KMS-11 (cell line): ENCODE measurements around the gene TRIM52.
A peak's percentile ranks its signal among the peaks of the same experiment; 100 is the strongest.

Experiments used
- H2AFZ ChIP-seq: fragments of 200-600 bp; sonication (generic); 2 replicates; pipeline ENCODE4 v1.6.1; 2016; ENCODE audit warnings: antibody characterized with exemption, mixed run types, low read depth
- H3K27ac ChIP-seq: fragments of 200-600 bp; sonication (generic); 2 replicates; pipeline ENCODE4 v1.6.1; 2016; ENCODE audit warnings: mild to moderate bottlenecking, mixed run types
- H3K27me3 ChIP-seq: fragments of 200-600 bp; sonication (generic); 2 replicates; pipeline ENCODE4 v1.6.1; 2017; ENCODE audit warnings: mild to moderate bottlenecking, low read depth, mixed run types, moderate library complexity; ENCODE audit not compliant: insufficient read depth
- H3K36me3 ChIP-seq: fragments of 200-600 bp; sonication (generic); 2 replicates; pipeline ENCODE4 v1.6.1; 2017; ENCODE audit warnings: mild to moderate bottlenecking, mixed run types; ENCODE audit not compliant: insufficient read depth
- H3K4me1 ChIP-seq: fragments of 200-600 bp; sonication (generic); 2 replicates; pipeline ENCODE4 v1.6.1; 2016; ENCODE audit warnings: mild to moderate bottlenecking, low read depth, mixed run types; ENCODE audit not compliant: poor library complexity, severe bottlenecking
- H3K4me2 ChIP-seq: fragments of 200-600 bp; sonication (generic); 2 replicates; pipeline ENCODE4 v1.7.0; 2016; ENCODE audit warnings: mild to moderate bottlenecking, mixed run types
- H3K4me3 ChIP-seq: fragments of 200-600 bp; sonication (generic); IDR thresholded peaks from 2 replicates; pipeline ENCODE4 v1.6.1; 2017; ENCODE audit warnings: low read depth, low read length, mixed read lengths; ENCODE audit not compliant: insufficient read depth
- H3K79me2 ChIP-seq: fragments of 200-600 bp; sonication (generic); 2 replicates; pipeline ENCODE4 v1.6.1; 2016; ENCODE audit warnings: low read depth, mixed run types; ENCODE audit not compliant: insufficient read depth
- H3K9ac ChIP-seq: fragments of 200-600 bp; sonication (generic); 2 replicates; pipeline ENCODE4 v1.6.1; 2016; ENCODE audit warnings: mild to moderate bottlenecking, mixed run types
- H4K20me1 ChIP-seq: fragments of 200-600 bp; sonication (generic); 2 replicates; pipeline ENCODE4 v1.6.1; 2016; ENCODE audit warnings: mild to moderate bottlenecking, mixed run types; ENCODE audit not compliant: insufficient read depth
- TF ChIP-seq, protein P1 (sequence below): fragments of 200-600 bp; sonication (generic); conservative IDR thresholded peaks from 2 replicates; pipeline ENCODE4 v1.6.1; 2017; ENCODE audit warnings: low read depth, mild to moderate bottlenecking, antibody characterized with exemption, low read length, moderate library complexity, mixed read lengths

TRIM52 gene

DNA sequence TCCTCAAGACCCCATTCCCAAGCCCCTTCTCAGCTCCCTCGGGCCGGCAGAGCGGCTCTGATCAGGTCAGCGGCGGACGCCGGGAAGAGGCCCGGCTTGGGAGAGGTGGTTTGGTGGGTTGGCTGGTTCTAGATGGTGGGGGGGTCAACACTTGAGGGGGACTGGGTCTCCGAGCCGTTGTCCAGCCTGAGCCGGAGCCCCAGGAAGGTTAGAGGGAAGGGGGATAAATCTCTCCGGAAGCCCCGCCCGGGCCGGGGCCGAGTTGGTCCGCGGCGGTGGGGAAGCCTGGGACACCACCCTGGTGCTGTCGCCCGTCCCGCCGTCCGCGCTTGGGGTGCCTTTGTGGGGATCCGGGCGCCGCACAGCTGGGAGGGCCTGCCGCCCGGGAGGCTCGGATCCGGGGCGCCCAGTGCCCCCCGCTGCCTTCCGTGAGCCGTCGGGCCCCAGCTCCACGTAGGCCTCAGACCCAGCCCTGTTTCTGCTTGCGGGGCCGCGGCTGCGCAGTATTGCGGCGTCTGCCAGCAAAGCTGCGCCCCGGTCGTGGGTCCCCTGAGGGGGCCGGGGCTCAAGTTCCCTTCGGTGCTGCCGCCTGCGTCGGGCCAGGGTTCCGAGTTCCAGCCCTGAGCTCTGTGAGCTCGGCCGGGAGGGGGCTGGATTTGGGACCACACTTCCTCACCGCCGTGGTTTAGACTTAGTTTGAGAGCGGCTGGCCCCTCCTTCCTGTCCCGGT, 542 bp upstream of the TRIM52 start:
- TF ChIP-seq, protein P1, sequence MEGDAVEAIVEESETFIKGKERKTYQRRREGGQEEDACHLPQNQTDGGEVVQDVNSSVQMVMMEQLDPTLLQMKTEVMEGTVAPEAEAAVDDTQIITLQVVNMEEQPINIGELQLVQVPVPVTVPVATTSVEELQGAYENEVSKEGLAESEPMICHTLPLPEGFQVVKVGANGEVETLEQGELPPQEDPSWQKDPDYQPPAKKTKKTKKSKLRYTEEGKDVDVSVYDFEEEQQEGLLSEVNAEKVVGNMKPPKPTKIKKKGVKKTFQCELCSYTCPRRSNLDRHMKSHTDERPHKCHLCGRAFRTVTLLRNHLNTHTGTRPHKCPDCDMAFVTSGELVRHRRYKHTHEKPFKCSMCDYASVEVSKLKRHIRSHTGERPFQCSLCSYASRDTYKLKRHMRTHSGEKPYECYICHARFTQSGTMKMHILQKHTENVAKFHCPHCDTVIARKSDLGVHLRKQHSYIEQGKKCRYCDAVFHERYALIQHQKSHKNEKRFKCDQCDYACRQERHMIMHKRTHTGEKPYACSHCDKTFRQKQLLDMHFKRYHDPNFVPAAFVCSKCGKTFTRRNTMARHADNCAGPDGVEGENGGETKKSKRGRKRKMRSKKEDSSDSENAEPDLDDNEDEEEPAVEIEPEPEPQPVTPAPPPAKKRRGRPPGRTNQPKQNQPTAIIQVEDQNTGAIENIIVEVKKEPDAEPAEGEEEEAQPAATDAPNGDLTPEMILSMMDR: no peak
- peaks cover 30% of the 10 kb centered on the region for H3K79me2 ChIP-seq
- H3K4me1 ChIP-seq: peaks cover 14% of the 10 kb centered on the region

DNA sequence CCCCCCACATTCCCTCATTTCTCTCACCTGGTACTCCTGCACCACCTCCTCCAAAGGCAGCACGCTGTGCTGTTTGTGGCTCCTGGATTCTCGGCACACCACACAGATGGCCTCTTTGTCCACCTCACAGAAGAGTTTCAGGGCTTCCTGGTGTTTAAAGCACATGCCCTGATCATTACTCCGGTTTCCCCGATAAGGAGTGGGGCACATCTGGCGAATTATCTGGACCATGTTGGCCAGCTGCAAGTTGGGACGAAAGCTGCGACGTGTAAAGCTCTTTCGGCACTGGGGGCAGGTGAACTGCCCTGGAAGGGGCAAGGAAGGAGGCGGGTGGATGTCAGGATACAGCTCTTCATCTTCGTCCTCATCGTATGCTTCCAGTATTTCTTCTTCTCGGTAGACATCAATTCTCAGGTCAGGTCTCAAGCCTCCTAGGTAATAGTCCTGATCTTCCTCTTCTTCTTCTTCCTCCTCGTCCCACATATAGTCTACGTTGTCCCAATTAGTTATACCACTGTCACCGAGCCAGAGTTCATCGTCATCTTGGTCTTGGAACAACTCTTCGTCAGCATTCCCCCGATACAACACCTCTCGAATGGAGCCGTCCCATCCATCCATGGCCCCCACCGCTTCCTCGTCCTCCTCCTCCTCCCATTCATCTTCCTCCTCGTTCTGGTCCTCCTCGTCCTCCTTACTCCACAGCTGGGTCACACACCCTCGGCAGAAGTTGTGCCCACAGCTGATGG, 796 bp downstream of the TRIM52 start:
- peaks cover 19% of the 10 kb centered on the region for H3K4me1 ChIP-seq
- peak overlapping the region; percentile 99; the same call in 1 of the 2 replicates for H3K9ac ChIP-seq
- no peaks in the 10 kb centered on the region for H3K36me3 ChIP-seq
- TF ChIP-seq, protein P1: no peak
- no peak overlapping the region for H3K4me3 ChIP-seq
- H3K27ac ChIP-seq: peak overlapping the region; percentile 96
- no peaks in the 10 kb centered on the region for H4K20me1 ChIP-seq
- H3K79me2 ChIP-seq: peaks cover 40% of the 10 kb centered on the region
- no peaks in the 10 kb centered on the region for H3K27me3 ChIP-seq
- peak overlapping the region; percentile 89 for H3K4me2 ChIP-seq
- H2AFZ ChIP-seq: peak overlapping the region; percentile 67; the same call in 1 of the 2 replicates

More for the DNA sequence above, 542 bp upstream of the TRIM52 start:
- no peaks in the 10 kb centered on the region for H4K20me1 ChIP-seq
- peak overlapping the region; percentile 67 for H2AFZ ChIP-seq
- H3K4me2 ChIP-seq: peak overlapping the region; percentile 25; the same call in 1 of the 2 replicates
- H3K4me3 ChIP-seq: no peak overlapping the region
- no peaks in the 10 kb centered on the region for H3K27me3 ChIP-seq
- peak overlapping the region; percentile 96 for H3K27ac ChIP-seq
- no peaks in the 10 kb centered on the region for H3K36me3 ChIP-seq
- H3K9ac ChIP-seq: peak overlapping the region; percentile 99

GRCh38 chr5:181259283-181259682, 1.7 kb downstream of the TRIM52 start:
- Histone ChIP-seq H2AFZ (no peak overlapping the region), H3K79me2 (peaks cover 40% of the 10 kb centered on the region), H4K20me1 (no peaks in the 10 kb centered on the region), H3K27me3 (no peaks in the 10 kb centered on the region), H3K9ac (peak overlapping the region; percentile 99; the same call in 1 of the 2 replicates), H3K36me3 (no peaks in the 10 kb centered on the region), H3K27ac (no peak overlapping the region), H3K4me2 (peak overlapping the region; percentile 89), H3K4me1 (peaks cover 19% of the 10 kb centered on the region), H3K4me3 (no peak overlapping the region)
- TF ChIP-seq, protein P1: no peak

DNA sequence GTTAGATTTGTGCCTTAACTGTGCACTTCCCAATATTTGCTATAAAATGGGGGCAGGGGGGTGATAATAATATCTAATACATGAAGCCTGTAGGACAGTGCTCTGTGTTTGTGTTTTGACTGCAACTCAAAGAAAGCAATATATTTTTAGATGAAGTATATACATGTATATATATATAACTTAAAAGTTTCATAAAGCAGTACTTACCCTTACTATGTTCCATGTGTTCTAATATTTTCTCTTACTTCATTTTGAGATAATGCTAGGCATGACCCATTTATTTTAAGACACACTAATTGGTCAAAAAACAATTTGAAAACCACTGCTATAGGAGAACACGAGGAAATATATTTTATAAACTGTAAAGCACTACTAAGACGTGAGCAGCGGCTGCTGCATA, 2.4 kb downstream of the TRIM52 start:
- Histone ChIP-seq H3K4me3 (no peak overlapping the region), H3K4me1 (peaks cover 19% of the 10 kb centered on the region), H3K36me3 (no peaks in the 10 kb centered on the region), H3K27ac (no peak overlapping the region), H3K79me2 (peaks cover 40% of the 10 kb centered on the region), H2AFZ (no peak overlapping the region), H3K9ac (no peak overlapping the region), H3K27me3 (no peaks in the 10 kb centered on the region), H3K4me2 (peak overlapping the region; percentile 89), H4K20me1 (no peaks in the 10 kb centered on the region)
- TF ChIP-seq, protein P1: no peak
